AG10803 (cell line): ENCODE data around the gene LMAN1L.
A peak's percentile ranks its signal among the peaks of the same experiment; 100 is the strongest.

ENCODE experiments used
- DNase-seq: peaks from one replicate; pipeline ENCODE4 v3.0.0; 2010; ENCODE audit warnings: low read depth
- H3K4me3 ChIP-seq: 2 replicates; pipeline ENCODE4 v1.5.1; 2011; ENCODE audit warnings: mild to moderate bottlenecking, low read length, control low read depth
- CTCF ChIP-seq: conservative IDR thresholded peaks from 2 replicates; pipeline ENCODE4 v1.5.1; 2011; ENCODE audit warnings: mild to moderate bottlenecking, low read length, control low read depth, inconsistent platforms

Gene LMAN1L

DNA sequence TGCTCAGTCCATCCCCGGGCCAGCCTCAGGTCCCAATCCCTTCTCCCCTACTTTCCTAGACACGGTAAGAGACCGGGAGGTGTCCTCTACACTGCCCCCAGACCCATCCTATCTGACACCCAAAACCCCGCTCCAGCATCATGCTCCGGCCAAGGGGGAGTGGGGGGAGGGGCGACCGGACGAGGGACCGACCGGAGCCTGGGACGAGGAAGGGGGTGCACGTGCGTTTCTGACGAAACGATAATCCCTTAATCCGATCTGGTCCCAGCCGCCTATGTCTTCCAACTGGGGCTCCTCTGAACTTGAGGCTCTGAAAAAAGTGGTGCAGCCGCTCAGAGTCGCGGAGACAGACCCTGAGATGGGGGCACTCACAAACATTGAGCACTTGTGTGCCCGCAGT lies 14.3 kb downstream of the LMAN1L start:
- no peak overlapping the region for H3K4me3 ChIP-seq
- TF ChIP-seq CTCF: no peak

GRCh38 chr15:74827614-74828013 lies 15.0 kb downstream of the LMAN1L start:
- no peak overlapping the region for H3K4me3 ChIP-seq
- no peak for TF ChIP-seq CTCF
- no peak for DNase-seq

More for the DNA sequence above, 14.3 kb downstream of the LMAN1L start:
- no peak for DNase-seq

- H3K4me3 ChIP-seq: no peak overlapping the region
- no peak for DNase-seq
- TF ChIP-seq CTCF: no peak
Observed at GRCh38 chr15:74828835-74829234, 16.2 kb downstream of the LMAN1L start.

DNA sequence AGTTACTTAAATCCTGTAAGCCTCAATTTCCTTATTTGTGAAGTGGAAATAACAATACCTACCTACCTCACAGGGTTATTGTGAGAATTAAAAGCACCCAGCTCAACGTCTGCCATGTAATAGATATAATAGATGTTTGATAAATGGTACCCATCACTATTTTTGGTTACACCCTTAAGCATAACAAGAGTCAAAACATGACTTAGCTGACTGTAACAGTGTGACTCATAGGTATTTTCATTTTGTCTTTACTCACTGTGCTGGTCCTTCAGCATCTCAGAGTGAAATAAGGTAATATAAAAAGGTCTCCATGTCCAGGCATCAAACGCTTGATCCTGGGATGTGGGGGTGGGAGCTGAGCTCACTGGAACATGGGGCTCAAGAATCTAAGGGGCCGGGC lies 16.9 kb downstream of the LMAN1L start:
- TF ChIP-seq CTCF: no peak
- DNase-seq: peak; percentile 5
- no peak overlapping the region for H3K4me3 ChIP-seq

GRCh38 chr15:74829991-74830390 lies 17.4 kb downstream of the LMAN1L start:
- DNase-seq: no peak
- TF ChIP-seq CTCF: no peak

DNA sequence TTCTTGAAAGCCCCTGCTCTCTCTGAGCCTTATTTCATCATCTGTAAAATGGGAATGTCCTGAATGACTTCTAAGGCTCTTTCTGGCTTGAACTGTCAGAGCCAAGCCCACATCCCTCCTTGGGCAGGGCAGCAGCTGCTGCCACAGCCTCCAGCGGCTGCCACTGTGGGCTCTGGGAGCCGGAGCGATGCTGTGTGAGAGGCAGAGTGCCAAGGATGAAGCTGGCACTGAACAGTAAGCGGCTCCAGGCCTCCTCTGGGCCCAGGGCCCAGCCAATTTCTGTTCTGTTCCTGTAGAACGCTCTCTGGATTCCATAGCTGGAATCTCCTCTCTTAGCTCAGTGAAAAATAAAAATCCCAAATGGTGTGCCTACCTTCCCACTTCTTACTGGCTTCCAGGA lies 18.2 kb downstream of the LMAN1L start:
- peak; percentile 27 for DNase-seq
- no peak overlapping the region for H3K4me3 ChIP-seq
- TF ChIP-seq CTCF: no peak

More at GRCh38 chr15:74829991-74830390, 17.4 kb downstream of the LMAN1L start:
- H3K4me3 ChIP-seq: no peak overlapping the region

- H3K4me3 ChIP-seq: no peak overlapping the region
- no peak for TF ChIP-seq CTCF
- no peak for DNase-seq
Observed at GRCh38 chr15:74831813-74832495, 19.3 kb downstream of the LMAN1L start.
